Stimulated activated CD4-positive, alpha-beta T cell treated with anti-CD3 and anti-CD28 coated beads, Interleukin-4, amount 100 ng/mL, for 24 hours (primary cell): ENCODE measurements around the gene RRN3.
"Not testable (repeated sequence)": the region's sequence is repeated elsewhere in the genome, so short reads cannot be mapped to it uniquely, and the experiment has no call there.

Experiments used
- DNase-seq: peaks from one replicate; pipeline ENCODE4 v3.0.0-alpha.2; 2020

The RRN3 gene

DNA sequence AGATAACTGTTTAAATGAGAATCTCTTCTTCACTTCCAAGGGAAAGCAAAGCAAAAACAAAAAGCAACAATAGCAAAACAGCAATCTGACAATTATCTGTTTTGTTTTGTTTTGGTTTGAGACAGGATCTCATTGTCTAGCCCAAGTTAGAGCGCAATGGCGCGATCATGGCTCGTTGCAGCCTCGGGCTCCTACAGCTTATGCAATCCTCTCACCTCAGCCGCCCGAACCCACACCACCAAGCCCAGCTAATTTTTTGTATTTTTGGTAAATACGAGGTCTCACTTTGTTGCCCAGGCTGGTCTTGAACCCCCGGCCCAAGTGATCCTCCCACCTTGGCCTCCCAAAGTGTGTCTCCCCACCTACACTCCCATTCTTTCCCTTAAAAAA lies 2.5 kb upstream of the RRN3 start:
- not testable (repeated sequence) for DNase-seq

GRCh38 chr16:15093571-15093954 lies 509 bp downstream of the RRN3 start:
- not testable (repeated sequence) for DNase-seq

- DNase-seq, result not testable (repeated sequence)
Observed at GRCh38 chr16:15090663-15091269, 3.3 kb downstream of the RRN3 start.

DNA sequence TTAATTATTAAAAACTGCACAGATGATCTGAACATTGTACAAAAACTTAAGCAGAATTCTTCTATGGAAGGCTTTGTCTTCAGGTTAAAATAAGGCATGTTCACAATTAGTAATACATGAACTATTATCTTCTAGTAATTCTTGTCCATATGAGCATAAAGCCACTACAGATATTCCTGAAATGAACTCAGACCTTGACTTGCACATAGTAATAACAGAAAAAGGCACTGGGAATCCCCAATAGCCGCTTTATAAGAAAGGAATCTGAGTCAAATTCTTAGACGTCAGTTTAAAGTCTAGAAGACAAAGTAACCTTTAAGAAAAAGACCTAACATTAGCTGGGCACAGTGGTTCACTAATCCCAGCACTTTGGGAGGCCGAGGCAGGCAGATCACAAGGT lies 11.3 kb downstream of the RRN3 start:
- DNase-seq, result not testable (repeated sequence)

DNA sequence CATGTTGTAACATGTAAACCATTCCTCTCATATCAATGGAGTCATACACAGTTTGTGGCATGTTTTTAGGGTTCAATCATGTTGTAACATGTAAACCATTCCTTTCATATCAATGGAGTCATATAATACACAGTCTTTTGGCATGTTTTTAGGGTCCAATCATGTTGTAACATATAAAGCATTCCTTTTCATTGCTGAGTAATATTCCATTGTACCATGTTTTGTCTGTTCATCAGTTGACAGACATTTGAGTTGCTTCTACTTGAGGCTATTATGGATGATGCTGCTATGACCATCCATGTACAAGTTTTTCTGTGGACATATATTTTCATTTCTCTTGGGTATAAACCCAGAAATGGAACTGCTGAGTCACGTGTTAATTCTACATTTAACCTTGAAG lies 13.2 kb downstream of the RRN3 start:
- DNase-seq, result not testable (repeated sequence)

DNA sequence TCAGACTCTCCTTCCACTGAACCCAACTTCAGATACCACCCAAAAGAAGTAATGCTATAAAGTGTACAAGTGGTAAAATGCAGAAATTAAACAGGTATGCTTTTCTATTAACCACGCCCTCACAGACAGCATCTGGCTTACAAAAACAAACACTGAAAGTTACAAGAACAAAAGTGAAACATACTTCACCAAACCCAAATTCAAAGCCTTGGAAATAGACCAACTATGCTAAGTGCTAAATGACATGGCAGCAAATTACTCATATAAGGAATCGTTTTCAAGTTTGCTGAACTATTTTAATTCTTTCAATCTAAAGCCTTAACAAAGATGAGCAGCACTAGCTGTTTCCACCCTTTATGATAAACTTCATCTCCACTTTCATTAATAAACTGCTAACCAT lies 17.9 kb downstream of the RRN3 start:
- not testable (repeated sequence) for DNase-seq

GRCh38 chr16:15073101-15073500 lies 21.0 kb downstream of the RRN3 start:
- no peak for DNase-seq

DNA sequence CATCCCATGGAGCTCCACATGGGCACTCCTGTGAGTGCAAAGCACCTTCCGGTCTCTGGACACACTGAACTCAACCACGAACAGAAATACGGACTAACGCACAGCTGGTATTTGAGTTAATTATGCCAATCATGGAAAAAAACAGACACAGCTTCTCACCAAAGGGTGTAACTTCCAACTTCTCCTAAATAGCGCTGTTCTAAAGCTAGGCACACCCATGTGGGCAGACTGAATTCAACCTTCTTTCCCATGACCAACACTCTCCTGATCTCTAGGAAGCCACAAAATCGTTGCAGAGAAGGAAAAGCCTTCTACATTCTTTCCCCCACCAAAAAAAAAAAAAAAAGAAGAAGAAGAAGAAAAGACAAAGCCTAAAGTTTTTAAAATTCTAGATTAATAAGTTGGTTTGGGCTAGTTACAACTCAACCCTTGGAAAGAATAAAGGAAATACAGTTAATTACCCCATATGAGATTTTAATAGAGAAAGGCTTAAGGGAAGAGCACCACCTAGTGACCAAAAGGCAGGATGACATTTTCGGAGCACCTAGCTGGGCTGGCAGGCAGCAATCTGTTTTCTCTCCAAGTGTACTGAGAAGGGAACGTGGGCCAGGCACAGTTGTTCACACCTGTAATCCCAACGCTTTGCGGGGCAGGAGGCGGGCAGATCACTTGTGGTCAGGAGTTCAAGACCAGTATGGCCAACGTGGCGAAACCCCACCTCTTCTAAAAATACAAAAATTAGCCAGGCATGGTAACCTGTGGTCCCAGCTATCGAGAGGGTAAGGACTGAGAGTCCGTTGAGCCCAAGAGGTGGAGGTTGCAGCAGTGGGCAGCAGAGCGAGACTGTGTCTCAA lies 21.9 kb downstream of the RRN3 start:
- DNase-seq, result not testable (repeated sequence)

GRCh38 chr16:15071013-15071412 lies 23.1 kb downstream of the RRN3 start:
- not testable (repeated sequence) for DNase-seq

DNA sequence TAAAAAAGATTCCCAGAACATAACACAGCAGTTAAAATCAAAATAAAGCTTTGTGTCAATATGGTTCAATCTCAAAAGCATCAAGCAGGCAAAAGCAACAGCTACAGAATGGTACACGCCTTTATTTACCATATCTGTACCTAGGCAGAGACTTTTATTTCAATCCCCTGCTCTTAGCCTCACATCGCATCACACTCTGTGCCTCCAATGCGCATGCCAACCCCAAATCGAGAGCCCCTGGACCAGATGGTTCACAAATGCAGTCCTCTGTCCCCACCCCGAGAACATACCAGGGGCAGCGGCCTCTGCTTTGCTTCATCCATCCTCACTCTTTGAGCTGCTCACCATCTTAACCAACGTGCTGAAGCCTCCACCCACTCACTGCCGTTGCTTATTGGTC lies 27.4 kb downstream of the RRN3 start:
- not testable (repeated sequence) for DNase-seq

GRCh38 chr16:15065961-15066360 lies 28.1 kb downstream of the RRN3 start:
- not testable (repeated sequence) for DNase-seq

DNA sequence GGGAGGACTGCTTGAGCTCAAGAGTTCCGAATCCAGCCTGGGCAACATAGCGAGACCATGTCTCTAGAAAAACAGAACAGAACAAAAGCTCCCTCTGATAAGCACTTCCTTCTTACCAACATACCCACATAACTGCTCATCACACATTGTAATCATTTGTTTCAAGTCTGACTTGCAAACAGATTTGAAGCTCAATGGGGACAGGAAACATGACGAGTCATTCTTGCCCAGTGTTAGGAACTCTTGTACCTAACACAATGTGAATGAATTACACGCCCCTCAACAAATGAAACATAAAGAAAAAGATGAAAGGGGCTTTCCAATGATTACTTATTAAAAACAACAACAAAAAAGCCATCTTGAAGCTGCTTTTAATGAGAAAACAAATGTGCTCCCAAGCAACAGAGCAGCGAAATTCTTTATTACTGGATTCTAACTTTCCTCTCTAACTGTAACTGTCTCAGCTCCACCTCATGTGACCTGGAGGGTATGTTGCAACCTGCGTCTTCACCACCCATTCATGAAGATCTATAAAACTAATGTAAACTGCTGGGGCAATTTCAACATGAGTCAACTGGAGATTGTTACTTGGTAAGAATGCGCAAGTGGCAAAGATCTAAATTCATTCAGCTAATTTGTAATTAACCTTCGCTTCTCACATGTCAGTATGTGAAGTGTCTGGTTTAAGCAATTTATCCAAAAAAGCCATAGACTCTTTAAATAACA lies 31.8 kb downstream of the RRN3 start:
- DNase-seq, result not testable (repeated sequence)

GRCh38 chr16:15059324-15059723 lies 34.7 kb downstream of the RRN3 start:
- DNase-seq, result no peak

DNA sequence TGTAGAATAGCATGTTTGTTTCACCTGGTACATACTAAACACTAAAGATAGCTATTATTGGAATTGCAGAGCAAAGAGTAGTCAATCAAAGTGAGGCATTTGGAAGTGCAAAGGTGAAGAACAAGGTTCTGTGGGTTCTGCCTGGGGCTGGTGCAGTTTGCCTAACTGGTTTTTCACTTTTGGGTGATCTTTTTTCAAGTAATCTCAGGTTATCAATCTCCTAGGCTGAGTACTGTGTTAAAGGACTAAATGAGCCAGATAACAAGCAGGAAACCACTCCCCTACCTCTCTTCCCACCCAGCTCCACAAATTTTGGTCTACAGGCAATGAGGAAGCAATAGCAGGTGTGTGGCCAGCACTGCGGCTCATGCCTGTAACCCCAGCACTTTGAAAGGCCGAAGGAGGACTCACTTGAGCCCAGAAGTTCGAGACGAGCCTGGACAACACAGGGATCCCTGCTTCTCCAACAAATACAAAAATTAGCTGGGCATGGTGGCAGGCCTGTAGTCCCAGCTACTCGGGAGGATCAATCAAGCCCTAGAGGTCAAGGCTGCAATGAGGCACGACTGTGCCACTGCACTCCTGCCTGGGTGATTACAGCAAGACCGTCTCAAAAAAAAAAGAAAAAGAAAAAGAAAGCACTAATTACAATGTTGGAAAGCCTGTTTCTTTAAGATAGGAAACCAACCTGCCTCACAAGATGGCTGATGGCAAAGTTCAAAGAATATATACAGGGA lies 36.2 kb downstream of the RRN3 start:
- no peak for DNase-seq

DNA sequence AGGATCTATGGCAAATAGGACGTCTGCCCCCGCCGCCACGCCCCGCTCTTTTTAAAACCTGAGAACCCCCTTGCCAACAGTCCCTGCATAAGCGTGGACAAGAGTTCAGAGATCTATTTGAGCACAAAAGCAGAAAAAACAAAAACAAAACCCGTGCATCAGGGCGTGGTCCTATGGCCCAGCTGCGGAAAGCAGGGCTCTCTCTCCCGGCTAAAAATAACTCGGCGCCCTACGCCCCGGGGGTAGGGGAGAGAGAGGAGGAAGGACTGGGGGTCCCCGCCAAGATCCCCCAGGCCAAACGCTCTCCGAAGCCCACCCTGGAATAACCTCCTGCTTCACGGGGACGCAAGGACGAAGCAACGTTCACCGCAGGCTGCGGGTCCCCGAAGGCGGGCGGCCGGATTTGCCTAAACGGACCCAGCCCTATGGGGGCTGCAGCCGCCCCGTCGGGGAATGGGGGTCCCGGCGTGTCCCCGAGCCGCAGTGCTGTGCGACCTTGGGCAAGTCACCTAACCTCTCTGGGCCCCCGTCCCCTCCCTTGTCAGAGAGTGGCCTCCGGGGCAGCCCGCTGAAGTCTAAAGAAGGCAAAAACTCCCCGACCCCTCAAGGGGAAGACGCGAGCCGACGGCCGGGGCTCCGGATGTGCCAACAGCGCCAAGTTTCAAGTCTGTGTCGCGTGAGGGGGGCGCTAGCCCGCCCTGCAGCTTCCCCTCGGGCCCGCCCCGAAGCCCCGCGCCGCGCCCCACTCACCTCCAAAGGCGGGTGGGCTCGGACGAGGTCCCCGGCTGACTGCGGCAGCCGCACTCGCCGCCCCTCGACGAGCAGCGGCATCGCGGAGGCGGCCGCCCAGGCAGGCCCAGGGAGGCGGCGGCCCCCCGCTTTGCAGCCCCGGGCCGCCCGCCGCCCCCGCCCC lies 38.7 kb downstream of the RRN3 start:
- DNase-seq, result peak; percentile 62

- DNase-seq, result no peak
Observed at GRCh38 chr16:15054357-15055140, 39.5 kb downstream of the RRN3 start.

GRCh38 chr16:15053904-15054303 lies 40.2 kb downstream of the RRN3 start:
- DNase-seq, result no peak

DNA sequence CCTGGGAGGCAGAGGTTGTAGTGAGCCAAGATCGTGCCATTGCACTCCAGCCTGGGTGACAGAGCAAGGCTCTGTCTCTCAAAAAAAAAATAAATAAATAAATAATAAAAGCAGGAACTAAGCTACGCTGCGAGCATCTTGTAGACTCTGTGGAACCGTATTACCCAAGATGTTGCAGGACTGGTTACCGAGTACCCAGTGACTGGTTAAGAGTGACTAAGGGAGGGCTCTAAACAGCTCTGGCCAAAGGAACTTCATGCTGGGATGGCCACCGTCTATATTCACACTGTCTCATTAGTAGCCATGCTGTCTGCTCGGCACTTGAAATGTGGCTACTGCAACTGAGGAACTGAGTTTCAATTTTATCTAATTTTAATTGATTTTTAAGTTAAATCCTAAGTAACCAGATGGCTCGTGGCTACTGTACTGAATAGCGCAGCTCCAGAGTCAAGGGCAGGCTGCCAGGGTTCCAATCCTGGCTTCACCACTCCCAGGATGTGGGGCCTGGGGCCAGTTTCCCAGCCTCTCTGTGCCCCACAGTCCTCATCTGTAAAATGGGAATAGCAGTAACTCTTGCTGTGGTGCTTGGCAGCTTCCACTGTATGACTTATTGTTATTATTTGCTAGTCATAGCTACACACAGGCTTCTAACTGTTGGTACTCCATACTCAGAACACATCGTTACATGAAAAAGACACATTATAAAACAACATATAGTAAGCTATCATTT lies 41.2 kb downstream of the RRN3 start:
- no peak for DNase-seq

GRCh38 chr16:15051387-15051951 lies 42.6 kb downstream of the RRN3 start:
- no peak for DNase-seq

DNA sequence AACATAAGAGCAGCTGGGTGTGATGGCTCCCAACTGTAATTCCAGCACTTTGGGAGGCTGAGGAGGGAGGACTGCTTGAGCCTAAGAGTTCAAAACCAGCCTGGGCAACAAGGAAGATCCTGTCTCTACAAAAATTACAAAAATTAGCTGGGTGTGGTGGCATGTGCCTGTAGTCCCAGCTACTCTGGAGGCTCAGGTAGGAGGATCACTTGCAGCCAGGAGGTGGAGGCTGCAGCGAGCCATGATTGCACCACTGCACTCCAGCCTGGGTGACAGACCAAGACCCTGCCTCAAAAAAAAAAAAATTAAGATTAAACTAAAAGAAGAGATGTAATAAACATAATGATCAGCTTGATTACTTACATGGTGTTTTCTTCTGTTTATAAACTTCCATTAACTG lies 43.6 kb downstream of the RRN3 start:
- not testable (repeated sequence) for DNase-seq
